ENCODE measurements around the gene HIPK1.
A peak's percentile ranks its signal among the peaks of the same experiment; 100 is the strongest.

HIPK1 gene

GRCh38 chr1:113928941-113929749 is at the start of gene HIPK1:
Gene HIPK1 (plus strand): TSS chr1:113929324.
- DNase-seq, result peak; percentile 70 to 92

GRCh38 chr1:113879739-113880038 is 49.4 kb upstream of the HIPK1 start:
- no peak for DNase-seq

- DNase-seq, result peak in 1 of 2 experiments; percentile 3
These were observed 47.5 kb upstream of the HIPK1 start for GRCh38 chr1:113881661-113882060.

- DNase-seq, result no peak
These were observed 42.4 kb upstream of the HIPK1 start for GRCh38 chr1:113886417-113887401.

- no peak for DNase-seq
These were observed 41.5 kb upstream of the HIPK1 start, which contains the start of gene BCL2L15 for GRCh38 chr1:113887402-113888175. Gene BCL2L15 (minus strand): TSS chr1:113887581. CDS start chr1:113887375, 206 bp downstream.

GRCh38 chr1:113890816-113891215 is 38.3 kb upstream of the HIPK1 start:
- no peak for DNase-seq

GRCh38 chr1:113891631-113892220 is 37.4 kb upstream of the HIPK1 start:
- DNase-seq, result no peak

- no peak for DNase-seq
These were observed 35.9 kb upstream of the HIPK1 start for GRCh38 chr1:113893267-113893666.

- DNase-seq, result no peak
These were observed 34.0 kb upstream of the HIPK1 start for GRCh38 chr1:113895098-113895497.

GRCh38 chr1:113895961-113896360 is 33.2 kb upstream of the HIPK1 start:
- no peak for DNase-seq

- DNase-seq, result no peak
These were observed 30.8 kb upstream of the HIPK1 start for GRCh38 chr1:113898241-113898814.

- no peak for DNase-seq
These were observed 30.0 kb upstream of the HIPK1 start for GRCh38 chr1:113899111-113899510.

- no peak for DNase-seq
These were observed 27.9 kb upstream of the HIPK1 start for GRCh38 chr1:113901191-113901590.

- peak in 1 of 2 experiments; percentile 21 for DNase-seq
These were observed 25.4 kb upstream of the HIPK1 start for GRCh38 chr1:113903501-113904292.

- DNase-seq, result no peak
These were observed 24.8 kb upstream of the HIPK1 start for GRCh38 chr1:113904293-113904673.

GRCh38 chr1:113904674-113905434 is 24.3 kb upstream of the HIPK1 start, which contains the start of the genes AP4B1 and DCLRE1B:
Gene AP4B1 (minus strand): TSS chr1:113904799. CDS start chr1:113904717, 82 bp downstream.
Gene DCLRE1B (plus strand): TSS chr1:113905326. CDS start chr1:113905587, 261 bp downstream.
- DNase-seq, result peak; percentile 98 to 99

- peak in 1 of 2 experiments; percentile 53 for DNase-seq
These were observed 23.7 kb upstream of the HIPK1 start for GRCh38 chr1:113905435-113905861.

- DNase-seq, result peak; percentile 89 to 94
These were observed 16.4 kb upstream of the HIPK1 start for GRCh38 chr1:113912594-113913311.

GRCh38 chr1:113913312-113913668 is 15.8 kb upstream of the HIPK1 start:
- DNase-seq, result peak; percentile 43 to 65

Data from NCI-H524 (cell line).